ENCODE data around the gene DIS3L2.

- TF ChIP-seq CTCF (IDR thresholded peaks at IDR 0.05) (no peak), POLR2A (IDR thresholded peaks at IDR 0.05) (no peak)
Measured at GRCh38 chr2:231931481-231931915, 30.0 kb upstream of the DIS3L2 start.

All from uterus (tissue), 2 donors.